GM23338 (cell line): ENCODE data around the gene PFKFB1. TPM values are rescaled to one million over a fixed set of nuclear protein-coding genes. Genes with fewer than 3 reads are reported as not detected.

Experiments
- ATAC-seq: fragments of 200-7000 bp; cut with Tn5 transposase; 3 replicates; pipeline ENCODE4 v1.9.1; 2020
- DNase-seq: peaks from one replicate; pipeline ENCODE4 v3.0.0-alpha.2; 2015; ENCODE audit warnings: low spot score
- H2AFZ ChIP-seq: fragments of 200-600 bp; sonication (generic); 2 replicates; pipeline ENCODE4 v1.8.0; 2016; ENCODE audit warnings: antibody characterized with exemption, mild to moderate bottlenecking, moderate library complexity
- H3F3A ChIP-seq: fragments of 200-600 bp; sonication (generic); replicated peaks from 2 replicates; pipeline ENCODE4 v1.8.0; 2017; ENCODE audit warnings: antibody characterized with exemption, mixed run types, low read depth
- H3K27ac ChIP-seq: fragments of 200-600 bp; sonication (generic); 2 replicates; pipeline ENCODE4 v1.6.1; 2016; ENCODE audit warnings: low read depth
- H3K27me3 ChIP-seq: fragments of 200-600 bp; sonication (generic); 2 replicates; pipeline ENCODE4 v1.8.0; 2016; ENCODE audit warnings: mild to moderate bottlenecking, mixed run types, moderate library complexity; ENCODE audit not compliant: insufficient read depth
- H3K36me3 ChIP-seq: fragments of 200-600 bp; sonication (generic); 2 replicates; pipeline ENCODE4 v1.8.0; 2016; ENCODE audit warnings: mild to moderate bottlenecking; ENCODE audit not compliant: insufficient read depth
- H3K4me1 ChIP-seq: fragments of 200-600 bp; sonication (generic); 2 replicates; pipeline ENCODE4 v1.8.0; 2016; ENCODE audit warnings: mild to moderate bottlenecking, moderate library complexity; ENCODE audit not compliant: insufficient read depth
- H3K4me2 ChIP-seq: fragments of 200-600 bp; sonication (generic); 2 replicates; pipeline ENCODE4 v1.7.1; 2017; ENCODE audit warnings: mixed run types
- H3K4me3 ChIP-seq: fragments of 200-600 bp; sonication (generic); 2 replicates; pipeline ENCODE4 v1.6.1; 2016; ENCODE audit warnings: mixed run types
- H3K79me2 ChIP-seq: fragments of 200-600 bp; sonication (generic); replicated peaks from 2 replicates; pipeline ENCODE4 v1.8.0; 2017; ENCODE audit warnings: mild to moderate bottlenecking; ENCODE audit not compliant: insufficient read depth
- H3K9me2 ChIP-seq: fragments of 200-600 bp; sonication (generic); 2 replicates; pipeline ENCODE4 v1.8.0; 2017; ENCODE audit not compliant: insufficient read depth
- H4K20me1 ChIP-seq: fragments of 200-600 bp; sonication (generic); replicated peaks from 2 replicates; pipeline ENCODE4 v1.8.0; 2017; ENCODE audit warnings: mild to moderate bottlenecking; ENCODE audit not compliant: insufficient read depth
- H3K27ac Mint-ChIP-seq: 2 replicates; pipeline ENCODE4 v1.8.0; 2020; ENCODE audit warnings: inconsistent platforms, mild to moderate bottlenecking, moderate library complexity, mixed read lengths
- H3K27me3 Mint-ChIP-seq: 3 replicates; pipeline ENCODE4 v1.8.0; 2022; ENCODE audit warnings: low read depth, mild to moderate bottlenecking, moderate library complexity, mixed read lengths, inconsistent platforms; ENCODE audit not compliant: insufficient read depth, poor library complexity
- H3K36me3 Mint-ChIP-seq: 3 replicates; pipeline ENCODE4 v1.8.0; 2021; ENCODE audit warnings: low read depth, mild to moderate bottlenecking, inconsistent platforms, moderate library complexity, mixed read lengths
- H3K4me1 Mint-ChIP-seq: 3 replicates; pipeline ENCODE4 v1.8.0; 2020; ENCODE audit warnings: mild to moderate bottlenecking, inconsistent platforms, mixed read lengths
- H3K4me3 Mint-ChIP-seq: 3 replicates; pipeline ENCODE4 v1.8.0; 2021; ENCODE audit warnings: moderate library complexity, mild to moderate bottlenecking, inconsistent platforms, mixed read lengths
- H3K9me3 Mint-ChIP-seq: 3 replicates; pipeline ENCODE4 v1.8.0; 2020; ENCODE audit warnings: moderate library complexity, mild to moderate bottlenecking, inconsistent platforms, mixed read lengths
- CREB1 ChIP-seq: fragments of 250-450 bp; sonication (Bioruptor Pico); IDR thresholded peaks from 2 replicates; pipeline ENCODE4 v1.5.0; 2020; ENCODE audit warnings: low read depth, mild to moderate bottlenecking, moderate library complexity
- CTCF ChIP-seq, 2 experiments: fragments of 200-600 bp in 1 of 2; sonication (generic) in 1 of 2; conservative IDR thresholded peaks; 2 replicates each; pipeline versions ENCODE4 v1.5.1 to v1.6.1; 2016 to 2017; ENCODE audit warnings: antibody characterized with exemption in 2 of 2, low read depth in 2 of 2, mild to moderate bottlenecking in 2 of 2, moderate library complexity in 1 of 2
- ETS1 ChIP-seq: IDR thresholded peaks from 2 replicates; pipeline ENCODE4 v1.6.1; 2016; ENCODE audit warnings: antibody characterized with exemption
- EZH2 ChIP-seq: fragments of 200-600 bp; sonication (generic); IDR thresholded peaks from one replicate; pipeline ENCODE4 v1.8.0; 2017; ENCODE audit warnings: antibody characterized with exemption, mild to moderate bottlenecking, low read depth; ENCODE audit not compliant: unreplicated experiment
- EZH2phosphoT487 ChIP-seq: fragments of 200-600 bp; sonication (generic); IDR thresholded peaks from one replicate; pipeline ENCODE4 v1.8.1; 2018; ENCODE audit warnings: antibody characterized with exemption; ENCODE audit not compliant: unreplicated experiment
- JUNB ChIP-seq: IDR thresholded peaks from one replicate; pipeline ENCODE4 v1.6.1; 2016; ENCODE audit warnings: antibody characterized with exemption; ENCODE audit not compliant: unreplicated experiment
- NANOG ChIP-seq: IDR thresholded peaks from 2 replicates; pipeline ENCODE4 v1.6.1; 2016; ENCODE audit warnings: antibody characterized with exemption, borderline replicate concordance
- POLR2AphosphoS5 ChIP-seq: IDR thresholded peaks from 2 replicates; pipeline ENCODE4 v1.6.1; 2016; ENCODE audit warnings: antibody characterized with exemption, low read depth
- STAT1 ChIP-seq: IDR thresholded peaks from one replicate; pipeline ENCODE4 v1.6.1; 2016; ENCODE audit warnings: antibody characterized with exemption; ENCODE audit not compliant: unreplicated experiment
- ZNF114 ChIP-seq: fragments of 250-450 bp; sonication (Bioruptor Pico); IDR thresholded peaks from 2 replicates; pipeline ENCODE4 v1.5.0; 2020; ENCODE audit warnings: mild to moderate bottlenecking, moderate library complexity
- ZNF331 ChIP-seq: fragments of 250-450 bp; sonication (Bioruptor Pico); IDR thresholded peaks from 2 replicates; pipeline ENCODE4 v1.5.0; 2020; ENCODE audit warnings: low read depth, mild to moderate bottlenecking, moderate library complexity
- polyA plus RNA-seq: library from polyadenylated mRNA; unstranded; fragments of >200 nt; fragmentation: Nextera tagmentation; extraction: Ambion mirVana; gene quantifications from 2 replicates; pipeline ENCODE4 v1.2.1, GENCODE V29; 2016
- total RNA-seq: library from RNA; depleted of rRNA; stranded (reverse); fragments of >200 nt; shearing (Covaris generic); gene quantifications from 2 replicates; pipeline ENCODE4 v1.2.3, GENCODE V29; 2014
- TF ChIP-seq, protein P1 (sequence below): fragments of 250-450 bp; sonication (Bioruptor Pico); IDR thresholded peaks from 2 replicates; pipeline ENCODE4 v1.5.0; 2020; ENCODE audit warnings: mild to moderate bottlenecking, moderate library complexity
- TF ChIP-seq, protein P2 (sequence below): IDR thresholded peaks from one replicate; pipeline ENCODE4 v1.6.1; 2018; ENCODE audit warnings: antibody characterized with exemption; ENCODE audit not compliant: unreplicated experiment

The PFKFB1 gene
- total and polyA plus RNA-seq, 2 experiments from 2014 or later, result not detected

DNA sequence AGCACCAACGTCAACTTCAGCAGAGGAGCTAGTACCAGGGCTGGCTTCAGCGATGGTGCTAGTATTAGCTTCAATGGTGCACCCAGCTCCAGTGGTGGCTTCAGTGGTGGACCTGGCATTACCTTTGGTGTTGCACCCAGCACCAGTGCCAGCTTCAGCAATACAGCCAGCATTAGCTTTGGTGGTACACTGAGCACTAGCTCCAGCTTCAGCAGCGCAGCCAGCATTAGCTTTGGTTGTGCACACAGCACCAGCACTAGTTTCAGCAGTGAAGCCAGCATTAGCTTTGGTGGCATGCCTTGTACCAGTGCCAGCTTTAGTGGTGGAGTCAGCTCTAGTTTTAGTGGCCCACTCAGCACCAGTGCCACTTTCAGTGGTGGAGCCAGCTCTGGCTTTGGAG, 65.1 kb downstream of the PFKFB1 start:
- no peaks in the 10 kb centered on the region; the same call in 2 of the 3 replicates for H3K9me3 Mint-ChIP-seq
- Histone ChIP-seq H2AFZ (no peak overlapping the region), H3K4me3 (no peak overlapping the region), H3K79me2 (no peaks in the 10 kb centered on the region), H3F3A (no peaks in the 10 kb centered on the region), H3K27me3 (no peaks in the 10 kb centered on the region), H3K4me1 (no peaks in the 10 kb centered on the region), H3K36me3 (no peaks in the 10 kb centered on the region), H4K20me1 (no peaks in the 10 kb centered on the region), H3K4me2 (no peak overlapping the region), H3K9me2 (no peaks in the 10 kb centered on the region), H3K27ac (no peak overlapping the region)
- H3K27ac Mint-ChIP-seq, result no peak overlapping the region
- ATAC-seq (no peak), DNase-seq (no peak)
- no peaks in the 10 kb centered on the region for H3K27me3 Mint-ChIP-seq
- peaks cover 54% of the 10 kb centered on the region for H3K36me3 Mint-ChIP-seq
- TF ChIP-seq POLR2AphosphoS5 (no peak), EZH2phosphoT487 (no peak), CREB1 (CRISPR knock-in tag) (no peak), STAT1 (no peak), EZH2 (no peak), ETS1 (no peak), ZNF331 (CRISPR knock-in tag) (no peak), ZNF114 (CRISPR knock-in tag) (no peak), JUNB (no peak), CTCF (conservative IDR thresholded peaks at IDR 0.05; ENCODE audit: low read depth in 2 of 2) (no peak), NANOG (no peak)
- TF ChIP-seq, protein P1, sequence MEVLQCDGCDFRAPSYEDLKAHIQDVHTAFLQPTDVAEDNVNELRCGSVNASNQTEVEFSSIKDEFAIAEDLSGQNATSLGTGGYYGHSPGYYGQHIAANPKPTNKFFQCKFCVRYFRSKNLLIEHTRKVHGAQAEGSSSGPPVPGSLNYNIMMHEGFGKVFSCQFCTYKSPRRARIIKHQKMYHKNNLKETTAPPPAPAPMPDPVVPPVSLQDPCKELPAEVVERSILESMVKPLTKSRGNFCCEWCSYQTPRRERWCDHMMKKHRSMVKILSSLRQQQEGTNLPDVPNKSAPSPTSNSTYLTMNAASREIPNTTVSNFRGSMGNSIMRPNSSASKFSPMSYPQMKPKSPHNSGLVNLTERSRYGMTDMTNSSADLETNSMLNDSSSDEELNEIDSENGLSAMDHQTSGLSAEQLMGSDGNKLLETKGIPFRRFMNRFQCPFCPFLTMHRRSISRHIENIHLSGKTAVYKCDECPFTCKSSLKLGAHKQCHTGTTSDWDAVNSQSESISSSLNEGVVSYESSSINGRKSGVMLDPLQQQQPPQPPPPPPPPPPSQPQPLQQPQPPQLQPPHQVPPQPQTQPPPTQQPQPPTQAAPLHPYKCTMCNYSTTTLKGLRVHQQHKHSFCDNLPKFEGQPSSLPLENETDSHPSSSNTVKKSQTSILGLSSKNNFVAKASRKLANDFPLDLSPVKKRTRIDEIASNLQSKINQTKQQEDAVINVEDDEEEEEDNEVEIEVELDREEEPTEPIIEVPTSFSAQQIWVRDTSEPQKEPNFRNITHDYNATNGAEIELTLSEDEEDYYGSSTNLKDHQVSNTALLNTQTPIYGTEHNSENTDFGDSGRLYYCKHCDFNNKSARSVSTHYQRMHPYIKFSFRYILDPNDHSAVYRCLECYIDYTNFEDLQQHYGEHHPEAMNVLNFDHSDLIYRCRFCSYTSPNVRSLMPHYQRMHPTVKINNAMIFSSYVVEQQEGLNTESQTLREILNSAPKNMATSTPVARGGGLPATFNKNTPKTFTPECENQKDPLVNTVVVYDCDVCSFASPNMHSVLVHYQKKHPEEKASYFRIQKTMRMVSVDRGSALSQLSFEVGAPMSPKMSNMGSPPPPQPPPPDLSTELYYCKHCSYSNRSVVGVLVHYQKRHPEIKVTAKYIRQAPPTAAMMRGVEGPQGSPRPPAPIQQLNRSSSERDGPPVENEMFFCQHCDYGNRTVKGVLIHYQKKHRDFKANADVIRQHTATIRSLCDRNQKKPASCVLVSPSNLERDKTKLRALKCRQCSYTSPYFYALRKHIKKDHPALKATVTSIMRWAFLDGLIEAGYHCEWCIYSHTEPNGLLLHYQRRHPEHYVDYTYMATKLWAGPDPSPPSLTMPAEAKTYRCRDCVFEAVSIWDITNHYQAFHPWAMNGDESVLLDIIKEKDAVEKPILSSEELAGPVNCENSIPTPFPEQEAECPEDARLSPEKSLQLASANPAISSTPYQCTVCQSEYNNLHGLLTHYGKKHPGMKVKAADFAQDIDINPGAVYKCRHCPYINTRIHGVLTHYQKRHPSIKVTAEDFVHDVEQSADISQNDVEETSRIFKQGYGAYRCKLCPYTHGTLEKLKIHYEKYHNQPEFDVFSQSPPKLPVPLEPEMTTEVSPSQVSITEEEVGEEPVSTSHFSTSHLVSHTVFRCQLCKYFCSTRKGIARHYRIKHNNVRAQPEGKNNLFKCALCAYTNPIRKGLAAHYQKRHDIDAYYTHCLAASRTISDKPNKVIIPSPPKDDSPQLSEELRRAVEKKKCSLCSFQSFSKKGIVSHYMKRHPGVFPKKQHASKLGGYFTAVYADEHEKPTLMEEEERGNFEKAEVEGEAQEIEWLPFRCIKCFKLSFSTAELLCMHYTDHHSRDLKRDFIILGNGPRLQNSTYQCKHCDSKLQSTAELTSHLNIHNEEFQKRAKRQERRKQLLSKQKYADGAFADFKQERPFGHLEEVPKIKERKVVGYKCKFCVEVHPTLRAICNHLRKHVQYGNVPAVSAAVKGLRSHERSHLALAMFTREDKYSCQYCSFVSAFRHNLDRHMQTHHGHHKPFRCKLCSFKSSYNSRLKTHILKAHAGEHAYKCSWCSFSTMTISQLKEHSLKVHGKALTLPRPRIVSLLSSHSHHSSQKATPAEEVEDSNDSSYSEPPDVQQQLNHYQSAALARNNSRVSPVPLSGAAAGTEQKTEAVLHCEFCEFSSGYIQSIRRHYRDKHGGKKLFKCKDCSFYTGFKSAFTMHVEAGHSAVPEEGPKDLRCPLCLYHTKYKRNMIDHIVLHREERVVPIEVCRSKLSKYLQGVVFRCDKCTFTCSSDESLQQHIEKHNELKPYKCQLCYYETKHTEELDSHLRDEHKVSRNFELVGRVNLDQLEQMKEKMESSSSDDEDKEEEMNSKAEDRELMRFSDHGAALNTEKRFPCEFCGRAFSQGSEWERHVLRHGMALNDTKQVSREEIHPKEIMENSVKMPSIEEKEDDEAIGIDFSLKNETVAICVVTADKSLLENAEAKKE (CRISPR knock-in tag), result no peak
- TF ChIP-seq, protein P2, sequence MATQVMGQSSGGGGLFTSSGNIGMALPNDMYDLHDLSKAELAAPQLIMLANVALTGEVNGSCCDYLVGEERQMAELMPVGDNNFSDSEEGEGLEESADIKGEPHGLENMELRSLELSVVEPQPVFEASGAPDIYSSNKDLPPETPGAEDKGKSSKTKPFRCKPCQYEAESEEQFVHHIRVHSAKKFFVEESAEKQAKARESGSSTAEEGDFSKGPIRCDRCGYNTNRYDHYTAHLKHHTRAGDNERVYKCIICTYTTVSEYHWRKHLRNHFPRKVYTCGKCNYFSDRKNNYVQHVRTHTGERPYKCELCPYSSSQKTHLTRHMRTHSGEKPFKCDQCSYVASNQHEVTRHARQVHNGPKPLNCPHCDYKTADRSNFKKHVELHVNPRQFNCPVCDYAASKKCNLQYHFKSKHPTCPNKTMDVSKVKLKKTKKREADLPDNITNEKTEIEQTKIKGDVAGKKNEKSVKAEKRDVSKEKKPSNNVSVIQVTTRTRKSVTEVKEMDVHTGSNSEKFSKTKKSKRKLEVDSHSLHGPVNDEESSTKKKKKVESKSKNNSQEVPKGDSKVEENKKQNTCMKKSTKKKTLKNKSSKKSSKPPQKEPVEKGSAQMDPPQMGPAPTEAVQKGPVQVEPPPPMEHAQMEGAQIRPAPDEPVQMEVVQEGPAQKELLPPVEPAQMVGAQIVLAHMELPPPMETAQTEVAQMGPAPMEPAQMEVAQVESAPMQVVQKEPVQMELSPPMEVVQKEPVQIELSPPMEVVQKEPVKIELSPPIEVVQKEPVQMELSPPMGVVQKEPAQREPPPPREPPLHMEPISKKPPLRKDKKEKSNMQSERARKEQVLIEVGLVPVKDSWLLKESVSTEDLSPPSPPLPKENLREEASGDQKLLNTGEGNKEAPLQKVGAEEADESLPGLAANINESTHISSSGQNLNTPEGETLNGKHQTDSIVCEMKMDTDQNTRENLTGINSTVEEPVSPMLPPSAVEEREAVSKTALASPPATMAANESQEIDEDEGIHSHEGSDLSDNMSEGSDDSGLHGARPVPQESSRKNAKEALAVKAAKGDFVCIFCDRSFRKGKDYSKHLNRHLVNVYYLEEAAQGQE, result no peak
- no peaks in the 10 kb centered on the region for H3K4me1 Mint-ChIP-seq
- H3K4me3 Mint-ChIP-seq, result no peak overlapping the region
